Neuronal stem cell (in vitro differentiated cells): ENCODE results near the gene GIGYF1.

Experiments
- DNase-seq: peaks from one replicate; pipeline ENCODE4 v3.0.0-alpha.2; 2013; ENCODE audit warnings: low spot score
- H2AFZ ChIP-seq: one replicate; pipeline ENCODE4 v1.6.1; 2013; ENCODE audit warnings: mild to moderate bottlenecking, low read length, inconsistent platforms
- H2AK5ac ChIP-seq: 2 replicates; pipeline ENCODE4 v1.6.1; 2013; ENCODE audit warnings: low read depth, mild to moderate bottlenecking, inconsistent platforms, low read length, moderate library complexity, mixed read lengths
- H2BK120ac ChIP-seq: 2 replicates; pipeline ENCODE4 v1.6.1; 2013; ENCODE audit warnings: low read depth, mild to moderate bottlenecking, inconsistent platforms, low read length, moderate library complexity, mixed read lengths
- H2BK12ac ChIP-seq: one replicate; pipeline ENCODE4 v1.6.1; 2013; ENCODE audit warnings: low read length, inconsistent platforms
- H2BK15ac ChIP-seq: 2 replicates; pipeline ENCODE4 v1.6.1; 2013; ENCODE audit warnings: mild to moderate bottlenecking, low read length, inconsistent platforms, mixed read lengths
- H2BK5ac ChIP-seq: one replicate; pipeline ENCODE4 v1.6.1; 2013; ENCODE audit warnings: inconsistent platforms, mild to moderate bottlenecking, low read length, moderate library complexity
- H3K14ac ChIP-seq: one replicate; pipeline ENCODE4 v1.6.1; 2013; ENCODE audit warnings: low read length, inconsistent platforms
- H3K18ac ChIP-seq: 2 replicates; pipeline ENCODE4 v1.6.1; 2013; ENCODE audit warnings: low read length, inconsistent platforms
- H3K23ac ChIP-seq: 2 replicates; pipeline ENCODE4 v1.6.1; 2013; ENCODE audit warnings: low read depth, mild to moderate bottlenecking, mixed read lengths, low read length, inconsistent platforms; ENCODE audit not compliant: poor library complexity
- H3K27ac ChIP-seq: replicated peaks from 3 replicates; pipeline ENCODE4 v1.5.1; 2013; ENCODE audit warnings: low read length, inconsistent platforms
- H3K27me3 ChIP-seq, 3 experiments: 2 replicates each; pipeline ENCODE4 v1.6.1; 2013; ENCODE audit warnings: low read length in 3 of 3, mild to moderate bottlenecking in 2 of 3, inconsistent platforms in 1 of 3, low read depth in 1 of 3, mixed read lengths in 1 of 3, moderate library complexity in 1 of 3; ENCODE audit not compliant: control insufficient read depth in 3 of 3, insufficient read depth in 3 of 3
- H3K36me3 ChIP-seq, 2 donors: replicated peaks in 1 of 2; 2 replicates each; pipeline ENCODE4 v1.6.1; 2013; ENCODE audit warnings: low read length in 2 of 2; ENCODE audit not compliant: control insufficient read depth in 2 of 2, insufficient read depth in 2 of 2
- H3K4ac ChIP-seq: 2 replicates; pipeline ENCODE4 v1.6.1; 2013; ENCODE audit warnings: inconsistent platforms, mild to moderate bottlenecking, low read length, moderate library complexity
- H3K4me1 ChIP-seq, 2 donors: 1 replicate in 1 of 2; 2 replicates in 1 of 2; pipeline ENCODE4 v1.6.1; 2013; ENCODE audit warnings: low read length in 2 of 2, low read depth in 1 of 2; ENCODE audit not compliant: control insufficient read depth in 2 of 2, insufficient read depth in 1 of 2
- H3K4me2 ChIP-seq: one replicate; pipeline ENCODE4 v1.6.1; 2013; ENCODE audit warnings: mild to moderate bottlenecking, low read length, inconsistent platforms; ENCODE audit not compliant: insufficient read depth, poor library complexity, severe bottlenecking
- H3K4me3 ChIP-seq, 2 donors: 2 replicates each; pipeline ENCODE4 v1.5.1; 2013; ENCODE audit warnings: low read length in 2 of 2, mild to moderate bottlenecking in 2 of 2, inconsistent platforms in 1 of 2, moderate library complexity in 1 of 2
- H3K79me1 ChIP-seq: one replicate; pipeline ENCODE4 v1.6.1; 2013; ENCODE audit warnings: low read depth, mild to moderate bottlenecking, inconsistent platforms, low read length, moderate library complexity
- H3K9ac ChIP-seq: one replicate; pipeline ENCODE4 v1.6.1; 2013; ENCODE audit warnings: mild to moderate bottlenecking, low read depth, low read length, inconsistent platforms; ENCODE audit not compliant: poor library complexity
- H3K9me3 ChIP-seq, 2 donors: replicated peaks in 1 of 2; 2 replicates each; pipeline versions ENCODE3 to v1.6.1; 2013; ENCODE audit warnings: low read length in 2 of 2, mild to moderate bottlenecking in 2 of 2, inconsistent platforms in 1 of 2, low read depth in 1 of 2, mixed read lengths in 1 of 2, moderate library complexity in 1 of 2; ENCODE audit not compliant: control insufficient read depth in 2 of 2, insufficient read depth in 1 of 2
- H4K8ac ChIP-seq: one replicate; pipeline ENCODE4 v1.6.1; 2013; ENCODE audit warnings: low read depth, mild to moderate bottlenecking, inconsistent platforms, low read length, moderate library complexity
- H4K91ac ChIP-seq: one replicate; pipeline ENCODE4 v1.6.1; 2013; ENCODE audit warnings: low read length, low read depth, mild to moderate bottlenecking, inconsistent platforms; ENCODE audit not compliant: poor library complexity
- WGBS, 2 donors: extraction: QIAGEN DNeasy Blood & Tissue Kit; methylation state at CpG; one replicate each; pipeline ENCODE4 v1.1.7; 2013; ENCODE audit warnings: missing lambda C conversion rate in 2 of 2, mixed read lengths in 1 of 2; ENCODE audit not compliant: insufficient read length in 2 of 2, insufficient replicate concordance in 1 of 2; ENCODE audit errors: extremely low coverage in 2 of 2; 5-methylcytosine and 5-hydroxymethylcytosine counted together

The GIGYF1 gene

DNA sequence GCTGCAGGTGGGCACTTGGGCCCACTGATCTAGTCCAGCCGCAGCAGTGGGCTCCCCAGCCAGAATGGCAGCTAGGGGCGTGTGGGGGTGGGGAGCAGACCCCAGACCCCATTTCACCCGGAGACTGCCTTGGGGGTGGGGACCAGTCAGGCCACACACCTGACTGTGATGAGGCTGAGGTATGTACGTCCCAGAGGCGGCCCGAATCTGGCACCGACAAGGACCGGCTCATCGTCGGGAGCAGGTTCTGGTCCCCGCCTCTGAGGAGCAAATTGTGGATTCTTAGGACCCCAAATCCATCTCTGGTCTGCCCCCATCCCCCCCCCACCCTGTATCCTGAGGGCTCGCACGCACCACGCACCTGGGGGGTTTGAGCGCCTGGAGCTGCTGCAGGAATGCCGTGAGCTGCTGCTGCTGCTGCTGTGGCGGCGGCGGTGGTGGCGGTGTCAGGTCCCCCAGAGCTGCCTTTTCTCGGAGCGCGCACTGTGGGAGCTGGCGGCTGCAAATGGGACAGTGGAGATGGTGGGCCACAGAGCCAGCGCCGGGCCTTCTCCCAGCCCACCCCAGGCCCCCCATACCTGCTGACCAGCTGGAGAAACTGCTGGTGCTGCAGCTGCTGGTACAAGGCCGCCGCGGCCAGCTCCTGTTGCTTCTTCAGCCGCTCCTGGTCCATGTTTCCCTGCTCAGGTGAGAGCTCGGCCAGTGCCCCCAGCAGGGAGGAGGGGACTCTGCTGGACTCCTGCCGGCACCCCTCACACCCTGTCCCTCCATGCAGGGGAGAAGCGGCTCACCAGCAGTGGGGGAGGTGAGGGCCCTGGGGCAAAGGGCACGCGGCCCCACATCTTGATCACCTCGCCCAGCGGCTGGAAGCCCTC lies 10.2 kb downstream of the GIGYF1 start:
- H3K9me3 ChIP-seq, result peaks cover 0 to 1% of the 10 kb centered on the region in 2 donors
- no peak overlapping the region for H2BK15ac ChIP-seq
- peaks cover 23% of the 10 kb centered on the region for H3K79me1 ChIP-seq
- no peak overlapping the region for H3K14ac ChIP-seq
- H2AK5ac ChIP-seq, result no peak overlapping the region
- no peak overlapping the region for H3K4me3 ChIP-seq
- H2BK5ac ChIP-seq, result no peak overlapping the region
- H3K27ac ChIP-seq, result no peak overlapping the region
- H3K4me1 ChIP-seq, result peaks cover 0 to 2% of the 10 kb centered on the region in 2 donors
- H3K4me2 ChIP-seq, result no peak overlapping the region
- H4K91ac ChIP-seq, result no peak overlapping the region
- DNase-seq, result no peak
- H3K4ac ChIP-seq, result no peak overlapping the region
- no peak overlapping the region for H3K9ac ChIP-seq
- no peak overlapping the region for H3K18ac ChIP-seq
- peaks cover 70 to 100% of the 10 kb centered on the region in 2 donors for H3K36me3 ChIP-seq
- no CpG with 5 or more reads among the region's 37 CpGs for WGBS, 2 donors
- peak overlapping the region; percentile 17 for H4K8ac ChIP-seq
- no peak overlapping the region for H2AFZ ChIP-seq
- H2BK12ac ChIP-seq, result no peak overlapping the region
- H3K27me3 ChIP-seq, result no peaks in the 10 kb centered on the region
- H3K23ac ChIP-seq, result peak overlapping the region; percentile 12
- no peak overlapping the region for H2BK120ac ChIP-seq

GRCh38 chr7:100682991-100683658 lies 10.9 kb downstream of the GIGYF1 start:
- no peak overlapping the region for H3K14ac ChIP-seq
- H3K4me2 ChIP-seq, result no peak overlapping the region
- H3K4me1 ChIP-seq, result peaks cover 0 to 2% of the 10 kb centered on the region in 2 donors
- H3K4me3 ChIP-seq, result no peak overlapping the region
- H3K9me3 ChIP-seq, result peaks cover 0 to 1% of the 10 kb centered on the region in 2 donors
- no peak overlapping the region for H4K91ac ChIP-seq
- no peak overlapping the region for H4K8ac ChIP-seq
- no peak overlapping the region for H2AFZ ChIP-seq
- no peaks in the 10 kb centered on the region for H3K27me3 ChIP-seq
- H2BK120ac ChIP-seq, result no peak overlapping the region
- no peak overlapping the region for H3K27ac ChIP-seq
- no peak overlapping the region for H3K23ac ChIP-seq
- peak overlapping the region; percentile 60 for H3K9ac ChIP-seq
- H3K36me3 ChIP-seq, result peaks cover 68 to 100% of the 10 kb centered on the region in 2 donors
- DNase-seq, result no peak
- no peak overlapping the region for H3K4ac ChIP-seq
- H2BK12ac ChIP-seq, result no peak overlapping the region
- H2AK5ac ChIP-seq, result no peak overlapping the region
- H2BK5ac ChIP-seq, result no peak overlapping the region
- peaks cover 17% of the 10 kb centered on the region for H3K79me1 ChIP-seq
- no CpG with 5 or more reads among the region's 28 CpGs for WGBS, 2 donors
- no peak overlapping the region for H2BK15ac ChIP-seq
- no peak overlapping the region for H3K18ac ChIP-seq

DNA sequence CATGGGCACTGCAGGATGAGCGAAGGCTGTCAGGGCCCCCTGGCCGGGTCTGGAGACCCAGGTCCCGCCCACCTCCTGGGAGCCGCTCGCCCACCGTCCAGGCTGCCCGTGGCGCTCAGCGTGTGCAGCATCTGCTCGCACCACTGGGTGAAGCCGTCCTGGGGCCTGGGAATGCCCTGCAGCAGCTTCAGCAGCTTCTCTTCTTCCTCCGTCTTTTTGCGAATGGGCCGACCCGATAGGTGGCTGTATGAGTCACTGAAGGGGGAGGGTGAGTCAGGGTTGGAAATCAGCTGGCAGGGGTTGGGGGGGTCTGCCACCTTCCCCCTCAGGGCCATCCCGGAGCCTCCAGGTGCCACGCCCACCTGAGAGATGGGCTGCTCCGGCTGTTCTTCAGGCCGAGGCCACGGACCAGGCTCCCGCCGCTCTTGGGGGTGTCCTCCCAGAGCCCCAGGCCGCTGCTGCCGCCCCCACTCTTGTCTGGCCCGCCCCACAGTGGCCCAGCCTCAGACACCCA lies 11.8 kb downstream of the GIGYF1 start:
- Histone ChIP-seq H4K8ac (peak overlapping the region; percentile 17), H2BK5ac (peak overlapping the region; percentile 87), H3K14ac (no peak overlapping the region), H3K4ac (no peak overlapping the region), H3K36me3 (peaks cover 68 to 100% of the 10 kb centered on the region in 2 donors), H3K27me3 (no peaks in the 10 kb centered on the region), H2BK12ac (no peak overlapping the region), H3K4me2 (no peak overlapping the region), H2BK15ac (no peak overlapping the region), H2AK5ac (no peak overlapping the region), H3K23ac (peak overlapping the region; percentile 73), H4K91ac (no peak overlapping the region), H2AFZ (no peak overlapping the region), H3K27ac (no peak overlapping the region), H2BK120ac (no peak overlapping the region), H3K4me3 (no peak overlapping the region), H3K4me1 (peaks cover 0 to 2% of the 10 kb centered on the region in 2 donors), H3K9me3 (peaks cover 0 to 1% of the 10 kb centered on the region in 2 donors), H3K18ac (no peak overlapping the region), H3K79me1 (peaks cover 19% of the 10 kb centered on the region), H3K9ac (peak overlapping the region; percentile 4)
- DNase-seq, result no peak
- no CpG with 5 or more reads among the region's 25 CpGs for WGBS, 2 donors
